Measurements from ENCODE around the gene OFD1.
A peak's percentile ranks its signal among the peaks of the same experiment; 100 is the strongest.

Gene OFD1, protein sequence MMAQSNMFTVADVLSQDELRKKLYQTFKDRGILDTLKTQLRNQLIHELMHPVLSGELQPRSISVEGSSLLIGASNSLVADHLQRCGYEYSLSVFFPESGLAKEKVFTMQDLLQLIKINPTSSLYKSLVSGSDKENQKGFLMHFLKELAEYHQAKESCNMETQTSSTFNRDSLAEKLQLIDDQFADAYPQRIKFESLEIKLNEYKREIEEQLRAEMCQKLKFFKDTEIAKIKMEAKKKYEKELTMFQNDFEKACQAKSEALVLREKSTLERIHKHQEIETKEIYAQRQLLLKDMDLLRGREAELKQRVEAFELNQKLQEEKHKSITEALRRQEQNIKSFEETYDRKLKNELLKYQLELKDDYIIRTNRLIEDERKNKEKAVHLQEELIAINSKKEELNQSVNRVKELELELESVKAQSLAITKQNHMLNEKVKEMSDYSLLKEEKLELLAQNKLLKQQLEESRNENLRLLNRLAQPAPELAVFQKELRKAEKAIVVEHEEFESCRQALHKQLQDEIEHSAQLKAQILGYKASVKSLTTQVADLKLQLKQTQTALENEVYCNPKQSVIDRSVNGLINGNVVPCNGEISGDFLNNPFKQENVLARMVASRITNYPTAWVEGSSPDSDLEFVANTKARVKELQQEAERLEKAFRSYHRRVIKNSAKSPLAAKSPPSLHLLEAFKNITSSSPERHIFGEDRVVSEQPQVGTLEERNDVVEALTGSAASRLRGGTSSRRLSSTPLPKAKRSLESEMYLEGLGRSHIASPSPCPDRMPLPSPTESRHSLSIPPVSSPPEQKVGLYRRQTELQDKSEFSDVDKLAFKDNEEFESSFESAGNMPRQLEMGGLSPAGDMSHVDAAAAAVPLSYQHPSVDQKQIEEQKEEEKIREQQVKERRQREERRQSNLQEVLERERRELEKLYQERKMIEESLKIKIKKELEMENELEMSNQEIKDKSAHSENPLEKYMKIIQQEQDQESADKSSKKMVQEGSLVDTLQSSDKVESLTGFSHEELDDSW

DNA sequence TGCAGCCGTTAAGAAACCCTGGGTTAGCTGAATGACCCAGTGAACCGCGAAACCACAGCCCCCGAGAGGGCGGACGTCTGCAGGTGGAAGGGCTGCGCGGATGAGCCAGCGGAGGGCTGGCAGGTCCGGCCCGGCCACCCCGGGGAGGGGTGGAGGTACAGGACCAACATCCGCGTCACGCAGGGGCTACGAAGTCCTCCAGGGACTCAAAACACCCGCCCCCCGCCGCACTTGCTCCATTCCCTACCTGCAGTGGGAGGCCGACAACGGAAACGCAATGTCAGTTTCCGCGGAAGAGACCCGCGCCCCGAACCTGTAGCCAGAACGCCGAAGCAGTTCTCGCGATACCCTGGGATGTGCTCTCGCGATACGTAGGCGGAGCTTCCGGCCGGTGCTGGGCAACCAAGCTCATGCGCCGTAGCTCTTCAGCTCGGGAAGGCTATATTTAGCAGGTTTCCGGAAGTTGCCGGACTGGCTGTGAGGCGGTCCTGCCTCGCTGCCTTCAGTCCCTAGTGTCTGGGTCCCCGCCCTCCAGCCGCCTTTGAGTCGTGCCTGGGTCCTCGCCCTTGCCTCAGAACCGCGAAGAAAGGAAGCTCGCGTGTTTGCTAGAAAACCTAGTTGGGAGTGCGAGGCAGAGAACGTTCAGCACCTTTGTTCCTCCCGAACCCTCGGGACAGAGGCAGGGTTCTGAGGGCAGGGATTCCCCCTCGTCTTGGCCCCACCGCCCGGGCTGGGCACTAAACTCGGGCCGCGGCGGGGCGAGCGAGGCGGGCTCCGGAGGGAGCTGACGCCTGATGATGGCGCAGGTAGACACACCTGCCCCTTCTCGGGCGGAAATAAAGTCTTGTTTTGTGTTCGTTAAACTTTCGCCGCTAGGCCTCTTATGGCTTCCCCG lies at the start of gene OFD1, which contains the start of gene TRAPPC2:
OFD1 (plus strand) TSS at position 471 of the 895 bp plus-strand sequence; CDS start at position 795, 324 bp downstream.
TRAPPC2 (minus strand) TSS at position 343 of the 895 bp plus-strand sequence. CDS start 14,657 bp downstream, outside the sequence.
- peak; percentile 79 to 84 for DNase-seq (ENCODE audit: low read depth in 2 of 2)

DNA sequence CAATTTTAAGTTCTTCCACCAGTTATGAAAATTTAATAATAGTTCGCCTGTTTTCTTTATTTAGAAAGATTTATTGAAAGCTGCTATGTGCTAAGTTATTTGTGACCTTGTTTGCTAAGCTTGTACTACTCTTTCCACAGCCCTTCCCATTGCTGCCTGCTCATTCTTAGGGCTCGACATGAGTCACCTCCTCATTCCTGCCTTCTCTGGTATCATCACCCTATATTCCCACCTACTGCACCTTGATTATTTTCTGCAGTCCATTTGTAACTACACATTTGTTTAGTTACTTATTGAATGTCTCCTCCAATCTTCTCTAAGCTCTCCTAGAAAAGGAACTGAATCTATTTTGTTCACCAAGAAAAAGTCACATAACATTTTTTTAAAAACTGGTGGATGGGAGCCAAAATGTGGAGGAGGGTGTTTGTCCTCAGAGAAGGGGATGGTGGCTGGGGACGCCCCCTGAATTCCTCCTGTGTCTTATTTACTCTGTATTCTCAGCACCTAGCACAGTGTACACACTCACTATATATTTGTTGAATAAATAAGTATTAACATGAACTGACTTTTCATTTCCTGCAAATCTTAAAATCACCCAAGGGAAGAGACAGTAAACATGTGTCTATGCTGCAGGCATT lies 49.3 kb upstream of the OFD1 start:
- DNase-seq (ENCODE audit: low read depth in 2 of 2), result no peak

DNA sequence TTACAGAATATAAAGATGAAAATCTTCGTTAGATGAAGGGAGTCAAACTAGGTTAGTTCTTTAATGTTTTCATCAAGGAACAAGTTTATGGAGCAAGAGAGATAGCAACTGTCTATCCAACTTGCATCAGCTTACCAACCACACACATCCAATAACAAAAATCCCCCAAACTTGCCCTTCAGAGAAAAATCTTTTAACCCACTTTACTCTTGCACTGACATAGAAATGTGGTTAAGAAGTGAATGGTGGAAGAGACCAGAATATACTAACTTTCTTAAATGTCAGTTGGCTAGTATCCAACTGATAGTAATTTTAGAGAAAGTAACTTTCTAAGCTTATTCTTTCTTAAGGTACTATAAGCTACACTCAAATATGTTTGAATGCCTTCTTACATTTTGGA lies 47.3 kb upstream of the OFD1 start:
- no peak for DNase-seq (ENCODE audit: low read depth in 2 of 2)

DNA sequence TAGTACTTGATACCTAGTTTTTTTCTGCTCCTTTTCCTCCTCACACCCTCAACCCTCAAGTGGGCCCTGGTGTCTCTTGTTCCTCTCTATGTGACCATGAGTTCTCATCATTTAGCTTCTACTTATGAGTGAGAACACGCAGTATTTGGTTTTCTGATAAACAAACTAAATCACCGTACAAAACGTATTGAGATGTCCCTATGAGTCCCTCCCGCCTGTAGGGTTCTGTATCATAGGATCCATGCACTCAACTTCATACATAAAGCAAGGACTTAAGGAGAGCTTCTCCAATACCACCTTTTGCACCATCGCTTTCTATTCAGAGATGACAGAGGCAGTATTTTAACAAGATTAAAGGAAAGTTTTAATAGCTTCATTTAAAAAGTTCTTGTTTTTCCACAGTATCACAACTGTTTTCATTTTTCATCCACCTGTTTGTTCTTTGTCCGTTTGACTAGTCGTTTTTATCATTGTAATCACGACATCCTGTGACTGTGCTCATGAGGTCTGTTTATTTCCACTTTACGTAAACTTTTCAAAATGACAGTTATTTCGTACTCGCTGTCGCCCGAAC lies 46.1 kb upstream of the OFD1 start:
- no peak for DNase-seq (ENCODE audit: low read depth in 2 of 2)

DNA sequence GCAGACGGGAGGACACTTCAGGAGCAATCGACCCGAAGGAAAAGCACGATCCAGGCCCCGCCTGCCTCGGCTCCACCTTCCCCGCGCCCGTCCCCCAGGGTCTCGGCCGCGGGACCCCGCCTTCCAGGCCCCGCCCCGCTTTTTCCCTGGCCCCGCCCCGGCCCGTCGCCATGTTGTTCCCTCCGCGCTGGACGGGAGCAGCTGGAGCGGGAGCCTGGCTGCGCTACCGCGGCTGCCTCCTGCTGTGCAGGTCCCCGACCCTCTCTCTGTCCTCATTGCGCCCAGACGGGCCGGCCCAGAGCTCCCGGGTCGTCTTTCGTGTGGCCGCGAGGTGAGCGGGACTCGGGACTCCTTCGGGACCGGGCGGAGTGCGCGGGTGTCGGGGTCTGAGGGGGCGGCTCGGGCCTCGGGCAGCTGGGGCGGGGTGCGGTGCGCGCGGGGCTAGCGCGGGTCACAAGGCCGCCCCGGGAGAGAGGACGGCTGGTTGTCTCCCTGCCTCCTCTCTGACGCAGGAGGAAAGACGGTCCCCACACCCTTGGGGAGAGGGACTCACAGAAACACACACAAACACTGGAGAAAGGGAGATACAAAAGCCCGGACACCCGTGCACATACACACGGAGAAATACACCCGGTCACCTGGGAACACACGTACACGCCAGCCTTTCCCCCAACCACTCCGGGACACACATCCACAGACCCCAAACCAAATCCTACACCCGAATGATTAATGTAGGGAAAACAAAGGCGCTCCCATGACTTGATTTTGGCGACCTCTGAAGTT lies 45.4 kb upstream of the OFD1 start, which contains the start of gene RAB9A:
RAB9A (plus strand) TSS at position 171 of the 783 bp plus-strand sequence. CDS start 19,619 bp downstream, outside the sequence.
- peak; percentile 64 to 68 for DNase-seq (ENCODE audit: low read depth in 2 of 2)

DNA sequence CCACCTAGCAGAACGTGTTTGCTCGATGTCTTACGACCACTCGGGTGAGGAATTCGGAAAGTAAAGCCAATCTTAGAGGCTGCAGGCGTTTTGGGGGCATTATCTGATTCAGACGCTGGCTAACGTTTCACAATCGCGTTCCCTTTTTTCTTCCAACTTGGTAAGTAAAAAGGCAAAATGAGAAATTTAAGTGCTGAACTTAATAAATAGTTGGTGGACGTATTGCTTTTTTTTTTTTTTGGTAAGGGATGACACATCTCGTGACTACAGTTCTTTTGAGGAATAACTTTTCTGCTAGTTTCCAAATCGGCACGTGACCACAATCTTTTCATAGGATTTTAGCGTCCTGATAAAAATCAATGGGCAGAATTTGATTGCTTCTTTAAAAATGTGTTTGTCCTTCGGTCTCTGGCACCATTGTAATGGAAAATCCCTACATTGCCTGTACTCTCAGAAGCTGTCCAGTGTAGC lies 44.8 kb upstream of the OFD1 start:
- DNase-seq (ENCODE audit: low read depth in 2 of 2), result no peak

DNA sequence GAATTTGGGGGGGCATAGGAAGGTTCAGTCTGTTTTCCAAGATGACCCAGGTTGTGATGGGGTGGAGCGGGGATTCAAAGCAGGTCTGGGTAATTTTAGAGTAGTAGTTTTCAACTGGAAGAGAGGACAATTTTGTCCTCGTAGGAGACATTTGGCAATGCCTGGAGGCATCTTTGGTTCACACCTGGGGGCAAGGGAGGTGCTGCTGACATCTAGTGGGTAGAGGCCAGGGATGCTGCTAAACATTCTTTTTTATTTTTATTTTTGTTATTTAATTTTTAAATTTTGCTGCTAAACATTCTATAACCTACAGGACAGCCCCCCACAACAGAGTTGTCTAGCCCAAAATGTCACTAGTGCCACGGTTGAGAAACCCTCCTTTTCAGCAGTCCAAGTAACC lies 43.7 kb upstream of the OFD1 start:
- no peak for DNase-seq (ENCODE audit: low read depth in 2 of 2)

DNA sequence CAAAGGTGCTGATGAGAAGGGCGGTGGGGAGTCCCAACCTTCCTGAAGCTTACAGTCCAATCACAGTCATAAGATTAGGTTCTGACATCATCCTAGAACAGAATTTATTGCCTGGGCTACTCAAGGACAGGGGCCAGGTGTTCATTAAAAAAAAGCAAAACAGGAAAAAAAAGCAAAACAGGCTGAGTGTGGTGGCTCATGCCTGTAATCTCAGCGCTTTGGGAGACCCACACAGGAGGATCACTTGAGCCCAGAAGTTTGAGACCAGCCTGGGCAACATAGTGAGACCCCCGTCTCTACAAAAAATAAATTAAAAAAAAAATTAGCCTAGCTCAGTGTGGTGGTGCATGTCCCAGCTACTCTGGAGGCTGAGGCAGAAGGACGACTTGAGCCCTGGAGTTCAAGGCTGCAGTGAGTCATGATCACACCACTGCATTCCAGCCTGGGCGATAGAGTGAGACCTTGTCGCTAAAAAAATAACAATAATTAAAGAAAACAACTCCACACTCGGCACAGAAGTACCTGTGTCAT lies 42.6 kb upstream of the OFD1 start:
- DNase-seq (ENCODE audit: low read depth in 2 of 2), result no peak

DNA sequence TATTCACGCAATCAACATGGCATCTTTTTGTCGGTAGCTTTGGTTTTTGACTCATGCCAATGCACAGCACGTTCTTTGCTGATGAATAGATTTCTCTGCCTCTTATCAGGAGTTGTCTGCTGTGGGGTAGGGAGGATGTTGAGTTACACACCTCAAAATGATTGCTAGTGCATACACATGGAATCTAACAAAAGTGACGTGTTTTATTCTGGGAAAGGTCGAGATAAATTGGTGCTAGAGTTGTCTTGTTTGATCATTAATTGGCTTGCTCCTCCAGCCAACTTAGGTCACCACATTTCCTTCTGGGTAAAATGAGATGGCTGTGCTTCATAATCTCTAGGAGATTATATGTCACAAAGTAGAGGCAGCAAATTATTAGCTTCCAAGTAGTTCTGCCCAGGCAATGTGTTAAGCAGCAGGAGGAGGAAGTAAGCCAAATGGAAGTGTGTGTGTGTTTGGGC lies 41.7 kb upstream of the OFD1 start:
- no peak for DNase-seq (ENCODE audit: low read depth in 2 of 2)

DNA sequence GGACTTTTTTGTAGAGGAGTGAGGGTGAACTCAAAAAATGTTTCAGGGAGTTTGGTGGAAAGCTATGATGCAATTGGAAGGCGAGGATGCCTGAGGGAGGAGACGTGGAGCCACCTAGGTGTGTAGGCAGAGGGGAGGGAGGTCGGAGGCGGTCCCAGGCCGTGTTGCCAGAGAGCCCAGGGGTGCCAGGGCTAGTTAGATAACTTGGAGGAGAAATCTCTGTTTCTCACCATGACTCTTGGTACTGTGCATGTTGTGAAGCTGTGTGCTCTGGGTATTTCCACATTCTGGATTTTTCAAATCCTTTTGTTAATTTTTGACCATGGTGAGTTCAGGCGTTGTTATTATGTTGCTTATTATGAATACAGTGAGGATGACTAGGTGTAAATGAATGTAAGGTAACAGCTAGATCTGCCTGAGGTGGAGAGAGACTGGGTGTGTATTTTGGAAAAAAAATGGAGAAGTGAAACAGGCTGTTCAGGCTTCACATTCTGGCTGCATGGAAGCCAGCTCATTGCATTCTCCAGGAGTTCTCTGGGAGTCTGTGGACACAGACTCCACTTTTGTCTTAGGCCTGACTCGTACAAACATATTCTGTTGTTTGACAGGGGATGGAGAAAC lies 41.1 kb upstream of the OFD1 start:
- DNase-seq (ENCODE audit: low read depth in 2 of 2), result no peak

DNA sequence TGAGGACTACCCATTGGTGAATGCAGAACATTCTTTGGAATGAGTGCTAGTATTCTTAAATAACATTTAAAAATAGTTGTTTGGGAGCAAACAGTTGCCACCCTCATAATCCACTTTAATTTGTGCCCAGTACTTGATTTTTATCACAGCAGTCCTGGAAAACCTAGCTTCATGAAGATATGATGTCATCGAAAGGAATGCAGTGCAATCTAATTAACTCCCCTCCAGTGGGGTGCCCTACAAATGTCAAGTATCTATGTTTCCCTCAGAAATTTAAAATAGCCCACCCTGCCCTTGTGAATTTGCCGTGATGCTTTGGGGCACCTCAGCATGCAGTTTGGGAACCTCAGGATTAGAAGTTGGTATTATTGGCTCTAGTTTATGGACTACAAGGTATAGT lies 40.2 kb upstream of the OFD1 start:
- no peak for DNase-seq (ENCODE audit: low read depth in 2 of 2)

DNA sequence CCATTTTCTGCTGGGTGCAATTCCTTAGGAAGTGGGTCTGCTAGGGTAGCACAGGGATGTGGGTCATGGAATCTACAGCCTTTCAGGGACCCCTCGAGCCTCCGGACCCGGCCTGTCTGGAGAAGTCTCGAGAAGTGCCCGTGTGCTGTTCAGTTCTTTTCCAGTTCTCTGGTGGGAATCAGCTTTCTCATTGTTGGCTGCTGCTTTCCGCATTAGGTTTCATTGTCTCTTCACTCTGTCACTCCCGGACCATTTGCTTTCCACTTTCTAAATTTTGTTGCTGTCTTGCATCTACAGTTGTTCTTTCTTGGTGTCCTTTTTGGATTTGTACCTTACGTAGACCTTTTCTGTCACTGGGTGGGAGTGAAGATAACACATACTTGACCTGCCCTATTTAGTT lies 39.6 kb upstream of the OFD1 start:
- DNase-seq (ENCODE audit: low read depth in 2 of 2), result no peak

DNA sequence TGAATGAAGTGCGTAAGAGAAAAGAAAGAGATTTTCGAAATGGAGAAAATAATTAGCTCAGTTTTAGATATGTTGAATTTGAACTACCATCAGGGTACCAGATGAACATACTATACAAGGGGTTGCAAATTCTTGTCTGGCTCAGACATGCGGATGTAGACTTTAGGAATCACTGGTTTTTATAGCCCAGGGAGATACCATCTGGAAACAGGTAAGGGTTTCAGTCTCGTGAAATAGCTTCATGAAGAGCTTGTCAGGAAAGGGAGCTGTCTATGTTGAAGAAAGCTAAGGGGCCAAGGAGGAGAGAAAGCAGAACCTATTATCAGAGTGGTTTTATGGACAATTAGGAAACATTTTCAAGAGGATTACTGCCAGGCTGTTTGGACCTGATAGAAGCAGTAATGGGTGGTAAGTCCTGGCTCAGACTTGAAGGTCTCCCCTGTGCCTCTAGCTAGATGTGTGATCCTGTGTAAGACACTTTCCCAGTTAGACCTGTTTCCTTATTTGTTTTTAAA lies 38.9 kb upstream of the OFD1 start:
- DNase-seq (ENCODE audit: low read depth in 2 of 2), result no peak

DNA sequence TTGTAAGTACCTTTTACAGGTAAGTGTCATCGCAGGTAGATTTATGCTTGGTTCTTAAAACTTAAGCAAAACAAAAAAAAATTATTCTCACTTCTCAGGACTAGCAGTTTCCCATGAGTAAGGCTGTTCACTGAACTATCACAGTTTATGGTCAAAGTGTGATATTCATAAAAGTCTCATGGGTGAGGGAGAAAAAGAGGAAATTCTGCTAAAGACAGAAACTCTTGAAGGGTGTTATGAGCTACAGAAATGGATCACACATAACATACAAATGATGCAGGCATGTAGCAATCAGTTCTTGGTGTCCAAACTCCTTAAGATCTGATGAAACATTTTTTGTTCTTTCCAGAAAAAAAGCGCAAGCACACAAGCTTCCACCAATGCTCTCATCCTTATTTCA lies 37.1 kb upstream of the OFD1 start:
- no peak for DNase-seq (ENCODE audit: low read depth in 2 of 2)

DNA sequence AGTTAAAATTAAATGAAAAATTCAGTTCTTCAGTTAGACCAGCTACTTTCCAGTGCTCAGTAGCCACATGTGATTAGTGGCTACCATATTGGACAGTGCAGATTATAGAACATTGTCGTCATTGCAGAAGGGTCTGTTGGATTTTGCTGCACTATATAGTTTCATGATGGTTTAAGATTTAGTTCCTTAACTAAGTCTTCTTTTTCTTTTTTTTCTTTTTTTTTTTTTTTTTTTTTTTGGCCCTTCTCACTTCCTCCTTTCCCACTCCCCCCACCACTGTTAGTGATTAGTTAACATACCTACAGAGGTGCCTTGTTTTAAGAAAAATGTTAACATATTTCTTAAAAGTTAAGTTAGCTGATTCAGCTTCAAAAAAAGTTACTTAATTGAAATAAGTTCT lies 36.6 kb upstream of the OFD1 start:
- DNase-seq (ENCODE audit: low read depth in 2 of 2), result no peak

DNA sequence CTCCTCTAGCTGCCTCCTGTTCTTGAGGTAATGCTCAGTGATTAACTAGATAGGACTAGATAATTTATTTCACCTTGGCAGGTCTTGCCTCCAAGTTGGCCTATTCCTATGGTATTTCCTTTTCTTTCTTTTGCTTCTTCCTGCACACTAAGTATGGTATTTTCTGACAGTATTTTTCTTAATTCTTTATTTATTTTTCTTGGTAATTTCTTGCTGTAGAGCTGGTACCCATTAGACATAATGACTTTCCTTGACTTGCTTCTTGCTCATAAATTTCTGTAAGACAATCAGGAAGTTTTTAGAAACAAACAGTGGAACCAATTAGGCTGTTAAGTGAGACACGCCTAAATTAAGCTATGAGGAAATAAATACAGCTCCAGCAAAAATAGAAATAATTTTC lies 36.1 kb upstream of the OFD1 start:
- no peak for DNase-seq (ENCODE audit: low read depth in 2 of 2)

DNA sequence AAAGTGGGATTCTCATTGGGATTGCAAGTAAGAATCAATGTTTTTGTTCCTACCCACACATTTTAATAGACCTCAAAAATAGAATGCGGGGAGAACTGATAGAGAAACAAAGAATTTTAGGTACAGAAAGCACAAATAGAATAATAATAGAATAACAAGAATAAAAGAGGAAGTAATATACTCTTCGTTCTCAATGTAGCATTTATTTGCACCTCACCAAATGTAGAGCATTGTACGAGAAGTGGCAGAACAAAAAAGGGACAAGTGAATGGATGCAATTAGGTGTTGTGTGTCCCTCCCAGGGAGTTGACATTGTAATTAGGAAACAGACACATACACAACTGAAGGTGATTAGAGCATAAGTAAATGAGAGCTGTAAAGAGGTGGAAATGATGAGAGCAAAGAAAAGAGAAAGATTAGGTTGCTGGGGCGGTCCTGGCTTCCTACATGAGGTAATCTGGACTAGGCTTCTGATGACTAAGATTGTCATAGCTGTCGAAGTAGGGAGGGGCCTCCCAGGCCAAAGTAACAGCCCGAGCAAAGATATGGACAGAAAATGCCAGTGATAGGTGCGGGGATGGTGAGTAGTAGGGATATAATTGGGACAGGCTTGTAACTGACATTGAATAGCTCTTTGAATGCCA lies 35.2 kb upstream of the OFD1 start:
- no peak for DNase-seq (ENCODE audit: low read depth in 2 of 2)

DNA sequence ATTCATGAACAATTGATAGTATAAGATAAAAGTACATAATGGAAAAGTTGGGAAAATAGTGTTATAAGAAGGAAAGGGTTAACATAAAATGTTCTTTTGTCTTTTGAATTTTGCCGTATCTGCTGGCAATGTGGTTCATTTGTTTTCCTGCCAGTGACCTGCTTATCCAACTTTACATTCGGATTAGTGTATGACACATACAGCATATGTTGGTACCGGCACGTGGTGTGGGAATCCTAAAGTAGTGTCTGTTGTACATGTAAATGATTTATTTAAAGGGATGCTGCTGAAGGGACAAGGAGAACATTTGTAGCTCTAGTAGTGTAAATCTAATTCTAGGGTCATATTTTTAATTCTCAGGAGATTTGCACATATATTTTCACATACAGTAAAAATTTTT lies 34.2 kb upstream of the OFD1 start:
- no peak for DNase-seq (ENCODE audit: low read depth in 2 of 2)
